SJSA1 (cell line): ENCODE measurements around the gene ARFGAP2. TPM values are rescaled to one million over a fixed set of nuclear protein-coding genes. Genes with fewer than 3 reads are reported as not detected.
"Not testable (repeated sequence)": the region's sequence is repeated elsewhere in the genome, so short reads cannot be mapped to it uniquely, and the experiment has no call there.

Experiments used
- DNase-seq, 2 experiments: peaks; one replicate each; pipeline ENCODE4 v3.0.0-alpha.2; 2015 to 2020; ENCODE audit warnings: low spot score in 2 of 2, low read depth in 1 of 2
- H3K27ac ChIP-seq: fragments of 250-450 bp; sonication (Bioruptor Pico); 2 replicates; pipeline ENCODE4 v1.5.1; 2020; ENCODE audit warnings: mild to moderate bottlenecking, moderate library complexity
- H3K27me3 ChIP-seq: fragments of 250-450 bp; sonication (Bioruptor Pico); replicated peaks from 2 replicates; pipeline ENCODE4 v1.5.1; 2020; ENCODE audit warnings: mild to moderate bottlenecking, moderate library complexity
- H3K36me3 ChIP-seq: fragments of 250-450 bp; sonication (Bioruptor Pico); 2 replicates; pipeline ENCODE4 v1.5.1; 2020; ENCODE audit warnings: mild to moderate bottlenecking
- H3K4me1 ChIP-seq: fragments of 250-450 bp; sonication (Bioruptor Pico); replicated peaks from 2 replicates; pipeline ENCODE4 v1.6.1; 2021; ENCODE audit warnings: mild to moderate bottlenecking
- H3K4me3 ChIP-seq: fragments of 250-450 bp; sonication (Bioruptor Pico); 2 replicates; pipeline ENCODE4 v1.5.1; 2020; ENCODE audit warnings: mild to moderate bottlenecking
- H3K9me3 ChIP-seq: fragments of 250-450 bp; sonication (Bioruptor Pico); replicated peaks from 2 replicates; pipeline ENCODE4 v1.5.1; 2020; ENCODE audit warnings: mild to moderate bottlenecking
- total RNA-seq: library from RNA; depleted of rRNA; stranded (reverse); fragments of >200 nt; shearing (Covaris generic); gene quantifications from 2 replicates; pipeline ENCODE4 v1.2.3, GENCODE V29; 2014; rRNA removed

Gene ARFGAP2
- 58.5 and 134 TPM in 2 replicates for total RNA-seq

DNA sequence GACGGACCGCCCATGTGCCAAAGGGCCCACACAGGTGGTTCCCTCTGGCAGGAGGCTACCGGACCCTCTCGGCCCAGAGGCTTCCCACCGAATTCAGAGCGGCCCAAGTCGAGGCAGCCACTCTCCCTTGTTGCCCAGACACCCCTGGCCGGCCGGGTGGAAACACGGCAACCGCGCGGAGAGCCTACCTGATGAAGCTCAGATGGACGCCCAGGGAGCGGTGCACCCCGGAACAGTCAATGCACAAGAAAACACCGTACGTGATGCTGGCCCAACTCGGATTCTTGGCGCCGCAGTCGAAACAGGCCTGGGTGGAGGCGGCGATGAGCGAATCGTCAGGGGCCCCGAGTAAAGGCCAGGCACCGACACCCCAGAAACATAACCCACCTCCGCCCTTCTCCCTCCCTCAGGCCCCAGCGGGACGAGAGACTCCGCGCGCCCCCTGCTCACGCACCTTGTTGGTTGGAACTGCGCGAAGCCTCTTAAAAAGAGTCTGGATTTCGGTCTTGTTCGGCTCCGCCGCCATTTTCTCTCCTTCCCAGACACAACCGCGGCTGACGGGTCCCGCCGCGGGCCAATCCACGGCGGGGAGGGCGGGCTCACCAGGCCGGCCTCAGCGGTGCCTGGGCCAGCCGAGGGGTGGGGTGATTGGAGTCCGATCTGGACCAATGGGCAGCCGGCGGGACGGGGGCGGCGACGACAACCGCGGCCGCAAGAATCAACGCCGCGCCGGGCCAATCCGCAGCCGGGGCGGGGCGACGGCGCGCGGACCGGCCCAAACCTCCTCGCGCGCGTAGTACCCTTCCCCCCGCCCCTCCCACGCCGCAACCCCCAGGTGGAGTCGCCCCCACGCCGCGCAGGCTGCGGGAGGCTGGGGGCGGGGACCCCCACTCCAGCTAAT lies at the start of gene ARFGAP2:
ARFGAP2 (minus strand) TSS at position 552 of the 901 bp plus-strand sequence; CDS start at position 526, 26 bp downstream.
- H3K9me3 ChIP-seq, result no peaks in the 10 kb centered on the region
- DNase-seq, result peak; percentile 91 to 96

DNA sequence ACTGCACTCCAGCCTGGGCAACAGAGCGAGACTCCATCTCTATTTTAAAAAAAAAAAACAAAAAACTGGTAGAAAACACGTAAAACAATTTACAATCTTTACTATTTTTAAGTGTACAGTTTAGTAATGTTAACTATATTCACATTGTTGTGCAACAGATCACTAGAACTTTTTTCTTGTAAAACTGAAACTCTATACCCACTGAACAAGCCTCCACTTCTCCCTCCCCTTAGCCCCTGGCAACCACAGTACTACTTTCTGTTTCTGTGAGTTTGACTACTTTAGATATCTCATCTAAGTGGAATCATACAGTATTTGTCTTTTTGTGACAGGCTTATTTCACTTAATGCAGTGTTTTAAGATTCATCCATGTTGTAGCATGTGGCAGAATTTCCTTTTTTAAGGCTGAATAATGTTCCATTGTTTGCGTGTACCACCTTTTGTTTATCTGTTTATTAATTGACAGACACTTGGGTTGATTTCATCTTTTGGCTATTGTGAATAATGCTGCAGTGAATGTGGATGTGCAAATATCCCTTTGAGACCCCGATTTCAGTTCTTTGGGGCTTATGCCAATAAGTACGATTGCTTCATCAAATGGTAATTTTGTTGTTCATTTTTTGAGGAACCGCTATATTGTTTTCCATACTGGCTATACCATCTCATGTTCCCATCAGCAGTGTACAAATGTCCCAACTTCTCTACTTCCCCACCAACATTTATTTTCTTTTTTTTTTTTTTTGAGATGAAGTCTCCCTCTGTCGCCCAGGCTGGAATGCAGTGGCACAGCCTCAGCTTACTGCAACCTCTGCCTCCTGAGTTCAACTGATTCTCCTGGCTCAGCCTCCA lies 49.1 kb upstream of the ARFGAP2 start:
- Histone ChIP-seq H3K4me3 (no peak overlapping the region), H3K27me3 (no peaks in the 10 kb centered on the region), H3K27ac (no peak overlapping the region), H3K9me3 (no peaks in the 10 kb centered on the region), H3K4me1 (peaks cover 2% of the 10 kb centered on the region), H3K36me3 (peaks cover 60% of the 10 kb centered on the region)
- DNase-seq, result no peak

More for the DNA sequence above, at the start of gene ARFGAP2:
- H3K27ac ChIP-seq, result peak within 1 kb of the TSS; percentile 84
- H3K36me3 ChIP-seq, result peaks cover 59% of the 10 kb centered on the region
- no peaks in the 10 kb centered on the region for H3K27me3 ChIP-seq
- peaks cover 14% of the 10 kb centered on the region for H3K4me1 ChIP-seq
- H3K4me3 ChIP-seq, result peak within 1 kb of the TSS; percentile 86

- no peaks in the 10 kb centered on the region for H3K27me3 ChIP-seq
Observed at GRCh38 chr11:47222696-47223095, 46.0 kb upstream of the ARFGAP2 start.

DNA sequence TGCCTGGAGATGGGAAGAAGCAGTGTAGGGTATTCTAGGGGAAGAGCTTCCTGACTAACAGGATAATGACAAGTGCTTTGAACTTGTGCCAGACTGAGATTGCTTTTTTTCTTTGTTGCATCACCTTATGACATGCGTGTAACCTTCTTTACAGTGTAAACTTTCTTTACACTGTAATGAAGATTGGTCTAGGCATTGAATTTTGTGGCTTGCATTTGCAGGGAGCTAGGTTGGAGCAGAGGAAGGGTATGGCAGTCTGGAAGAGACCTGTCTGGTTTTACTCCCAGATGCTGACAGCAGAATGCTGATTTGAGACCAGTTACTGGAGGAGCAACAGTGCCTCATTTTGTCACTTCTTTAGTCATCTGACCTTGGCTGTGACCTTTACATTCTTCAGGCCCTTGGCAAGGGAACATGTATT lies 43.7 kb upstream of the ARFGAP2 start:
- no peak overlapping the region for H3K27ac ChIP-seq
- H3K36me3 ChIP-seq, result peaks cover 50% of the 10 kb centered on the region
- DNase-seq, result peak in 1 of 2 experiments; percentile 29
- H3K4me3 ChIP-seq, result no peak overlapping the region
- peaks cover 27% of the 10 kb centered on the region for H3K4me1 ChIP-seq
- H3K9me3 ChIP-seq, result no peaks in the 10 kb centered on the region
- H3K27me3 ChIP-seq, result no peaks in the 10 kb centered on the region

More at GRCh38 chr11:47222696-47223095, 46.0 kb upstream of the ARFGAP2 start:
- DNase-seq, result no peak
- Histone ChIP-seq H3K27ac (no peak overlapping the region), H3K4me1 (peaks cover 12% of the 10 kb centered on the region), H3K36me3 (peaks cover 59% of the 10 kb centered on the region), H3K9me3 (no peaks in the 10 kb centered on the region), H3K4me3 (no peak overlapping the region)

GRCh38 chr11:47216121-47216798 lies 39.6 kb upstream of the ARFGAP2 start:
- H3K36me3 ChIP-seq, result peaks cover 26% of the 10 kb centered on the region
- H3K4me1 ChIP-seq, result peaks cover 37% of the 10 kb centered on the region
- H3K9me3 ChIP-seq, result no peaks in the 10 kb centered on the region
- no peaks in the 10 kb centered on the region for H3K27me3 ChIP-seq
- H3K4me3 ChIP-seq, result peak overlapping the region; percentile 45
- DNase-seq, result peak; percentile 83 to 94
- peak overlapping the region; percentile 86 for H3K27ac ChIP-seq

GRCh38 chr11:47215366-47215910 lies 38.8 kb upstream of the ARFGAP2 start:
- no peak for DNase-seq
- Histone ChIP-seq H3K4me3 (peak overlapping the region; percentile 45), H3K27ac (peak overlapping the region; percentile 86), H3K4me1 (peaks cover 32% of the 10 kb centered on the region), H3K36me3 (peaks cover 19% of the 10 kb centered on the region), H3K9me3 (no peaks in the 10 kb centered on the region), H3K27me3 (no peaks in the 10 kb centered on the region)

DNA sequence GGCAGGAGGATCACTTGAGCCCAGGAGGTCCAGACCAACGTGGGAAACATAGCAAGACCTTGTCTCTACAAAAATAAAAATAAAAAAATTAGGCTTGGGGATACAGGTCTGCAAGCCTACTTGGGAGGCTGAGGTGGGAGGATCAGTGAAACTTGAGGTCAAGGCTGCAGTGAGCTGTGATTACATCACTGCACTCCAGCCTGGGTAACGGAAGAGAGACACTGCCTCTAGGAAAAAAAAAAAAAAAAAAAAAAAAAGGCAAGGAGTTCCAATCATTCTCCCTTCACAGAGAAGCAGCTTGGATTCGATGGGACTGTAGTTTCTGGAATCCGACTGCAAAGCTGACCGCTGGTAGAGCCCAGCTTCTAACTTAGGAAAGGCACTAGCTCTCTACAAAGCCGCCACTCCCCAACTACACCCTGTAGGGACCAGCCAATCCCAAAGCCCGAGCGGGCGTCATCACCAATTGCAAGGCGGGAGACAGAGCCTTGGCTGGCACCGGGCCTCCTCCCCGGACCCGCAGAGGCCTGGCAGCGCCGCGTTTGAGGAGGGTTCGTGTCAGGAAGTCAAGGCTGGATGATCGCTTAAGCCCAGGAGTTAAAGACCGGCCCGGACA lies 37.4 kb upstream of the ARFGAP2 start:
- Histone ChIP-seq H3K27me3 (no peaks in the 10 kb centered on the region), H3K9me3 (no peaks in the 10 kb centered on the region), H3K4me3 (peak overlapping the region; percentile 45), H3K27ac (peak overlapping the region; percentile 86), H3K4me1 (peaks cover 25% of the 10 kb centered on the region), H3K36me3 (peaks cover 15% of the 10 kb centered on the region)
- peak; percentile 89 to 92 for DNase-seq

DNA sequence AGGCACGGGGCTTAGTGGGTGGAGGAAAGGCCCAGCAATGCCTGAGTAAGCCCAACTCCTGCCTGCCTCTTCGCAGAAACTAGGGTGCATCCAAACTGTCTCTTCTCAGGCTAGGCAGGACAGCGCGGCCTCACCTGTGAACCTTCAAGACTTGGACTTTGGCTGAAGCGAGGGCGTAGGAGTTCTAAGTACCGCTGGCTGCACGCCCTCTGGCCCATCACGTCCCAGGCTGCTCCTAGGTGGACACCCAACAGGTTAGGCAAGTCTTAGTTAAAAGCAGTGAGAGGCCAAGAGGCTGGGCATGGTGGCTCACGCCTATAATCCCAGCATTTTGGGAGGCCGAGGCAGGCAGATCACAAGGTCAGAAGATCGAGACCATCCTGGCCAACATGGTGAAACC lies 36.3 kb upstream of the ARFGAP2 start:
- H3K9me3 ChIP-seq, result no peaks in the 10 kb centered on the region
- peaks cover 25% of the 10 kb centered on the region for H3K4me1 ChIP-seq
- no peak overlapping the region for H3K4me3 ChIP-seq

GRCh38 chr11:47208628-47209027 lies 31.9 kb upstream of the ARFGAP2 start:
- DNase-seq, result no peak
- no peaks in the 10 kb centered on the region for H3K9me3 ChIP-seq
- H3K4me1 ChIP-seq, result 0 out of 2 replicates have a peak, but pooled peaks cover 5% of the 10 kb centered on the region
- no peak overlapping the region for H3K4me3 ChIP-seq
- H3K27me3 ChIP-seq, result no peaks in the 10 kb centered on the region
- no peak overlapping the region for H3K27ac ChIP-seq
- H3K36me3 ChIP-seq, result no peaks in the 10 kb centered on the region

More for the DNA sequence above, 36.3 kb upstream of the ARFGAP2 start:
- H3K36me3 ChIP-seq, result peaks cover 10% of the 10 kb centered on the region
- DNase-seq, result no peak
- no peaks in the 10 kb centered on the region for H3K27me3 ChIP-seq
- no peak overlapping the region for H3K27ac ChIP-seq

DNA sequence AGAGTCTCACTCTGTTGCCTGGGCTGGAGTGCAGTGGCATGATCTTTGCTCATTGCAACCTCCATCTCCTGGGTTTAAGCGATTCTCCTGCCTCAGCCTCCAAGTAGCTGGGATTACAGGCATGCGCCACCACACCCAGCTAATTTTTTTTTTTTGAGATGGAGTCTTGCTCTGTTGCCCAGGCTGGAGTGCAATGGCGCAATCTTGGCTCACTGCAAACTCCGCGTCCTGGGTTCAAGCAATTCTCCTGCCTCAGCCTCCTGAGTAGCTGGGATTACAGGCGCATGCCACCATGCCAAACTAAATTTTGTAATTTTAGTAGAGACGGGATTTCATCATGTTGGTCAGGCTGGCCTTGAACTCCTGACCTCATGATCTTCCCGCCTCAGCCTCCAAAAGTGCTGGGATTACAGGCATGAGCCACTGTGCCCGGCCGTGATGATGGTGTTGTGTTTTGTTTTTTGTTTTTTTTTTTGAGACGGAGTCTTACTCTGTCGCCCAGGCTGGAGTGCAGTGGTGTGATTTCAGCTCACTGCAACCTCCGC lies 31.4 kb upstream of the ARFGAP2 start:
- not testable (repeated sequence) for H3K27ac ChIP-seq, H3K4me3 ChIP-seq, H3K9me3 ChIP-seq, H3K27me3 ChIP-seq, H3K36me3 ChIP-seq, DNase-seq, H3K4me1 ChIP-seq

- Histone ChIP-seq H3K36me3 (no peaks in the 10 kb centered on the region), H3K4me1 (0 out of 2 replicates have a peak, but pooled peaks cover 5% of the 10 kb centered on the region), H3K4me3 (no peak overlapping the region), H3K9me3 (no peaks in the 10 kb centered on the region), H3K27me3 (no peaks in the 10 kb centered on the region), H3K27ac (no peak overlapping the region)
- no peak for DNase-seq
Observed at GRCh38 chr11:47207459-47207858, 30.8 kb upstream of the ARFGAP2 start.

DNA sequence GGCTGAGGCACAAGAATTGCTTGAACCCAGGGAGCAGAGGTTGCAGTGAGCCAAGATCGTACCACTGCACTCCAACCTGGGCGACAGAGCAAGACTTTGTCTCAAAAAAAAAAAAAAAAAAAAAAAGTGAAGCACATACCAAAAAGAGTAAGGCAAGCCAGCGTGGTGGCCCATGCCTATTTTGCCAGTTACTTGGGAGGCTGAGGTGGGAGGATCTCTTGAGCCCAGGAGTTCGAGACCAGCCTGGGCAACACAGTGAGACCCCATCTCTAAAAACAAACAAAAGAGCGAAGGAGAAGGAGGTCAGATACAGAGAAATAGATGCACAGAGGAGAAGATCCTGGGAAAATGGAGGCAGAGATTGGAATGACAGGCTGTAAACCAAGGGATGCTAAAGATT lies 29.9 kb upstream of the ARFGAP2 start:
- not testable (repeated sequence) for DNase-seq, H3K9me3 ChIP-seq, H3K36me3 ChIP-seq

More for the DNA sequence above, 29.9 kb upstream of the ARFGAP2 start:
- H3K27me3 ChIP-seq, H3K4me3 ChIP-seq, H3K27ac ChIP-seq, H3K4me1 ChIP-seq: not testable (repeated sequence)
